Central memory CD8-positive, alpha-beta T cell (primary cell): Measurements from ENCODE around the gene IL17RB.
A peak's percentile ranks its signal among the peaks of the same experiment; 100 is the strongest.

Source experiments
- ATAC-seq: fragments of 150-1000 bp; cut with Tn5 transposase; replicated peaks from 2 replicates; pipeline ENCODE4 v1.10.0; 2022; ENCODE audit warnings: mild to moderate bottlenecking, moderate FRiP score, moderate number of reproducible peaks; ENCODE audit not compliant: poor library complexity, severe bottlenecking; ENCODE audit errors: extremely low read depth
- DNase-seq, 2 donors: peaks; one replicate each; pipeline ENCODE4 v3.0.0; 2021; ENCODE audit warnings: low spot score in 2 of 2
- H3K27ac Mint-ChIP-seq: one replicate; pipeline ENCODE4 v1.8.0; 2022; ENCODE audit warnings: low read depth, mild to moderate bottlenecking, moderate library complexity, mixed read lengths
- H3K27me3 Mint-ChIP-seq: one replicate; pipeline ENCODE4 v1.8.0; 2022; ENCODE audit warnings: mixed read lengths
- H3K36me3 Mint-ChIP-seq: one replicate; pipeline ENCODE4 v1.8.0; 2022; ENCODE audit warnings: mild to moderate bottlenecking, moderate library complexity, mixed read lengths; ENCODE audit not compliant: insufficient read depth
- H3K4me1 Mint-ChIP-seq: one replicate; pipeline ENCODE4 v1.8.0; 2022; ENCODE audit warnings: mixed read lengths
- H3K4me3 Mint-ChIP-seq: one replicate; pipeline ENCODE4 v1.8.0; 2022; ENCODE audit warnings: mild to moderate bottlenecking, moderate library complexity, mixed read lengths
- H3K9me3 Mint-ChIP-seq: one replicate; pipeline ENCODE4 v1.8.0; 2022; ENCODE audit warnings: mixed read lengths

IL17RB gene

DNA sequence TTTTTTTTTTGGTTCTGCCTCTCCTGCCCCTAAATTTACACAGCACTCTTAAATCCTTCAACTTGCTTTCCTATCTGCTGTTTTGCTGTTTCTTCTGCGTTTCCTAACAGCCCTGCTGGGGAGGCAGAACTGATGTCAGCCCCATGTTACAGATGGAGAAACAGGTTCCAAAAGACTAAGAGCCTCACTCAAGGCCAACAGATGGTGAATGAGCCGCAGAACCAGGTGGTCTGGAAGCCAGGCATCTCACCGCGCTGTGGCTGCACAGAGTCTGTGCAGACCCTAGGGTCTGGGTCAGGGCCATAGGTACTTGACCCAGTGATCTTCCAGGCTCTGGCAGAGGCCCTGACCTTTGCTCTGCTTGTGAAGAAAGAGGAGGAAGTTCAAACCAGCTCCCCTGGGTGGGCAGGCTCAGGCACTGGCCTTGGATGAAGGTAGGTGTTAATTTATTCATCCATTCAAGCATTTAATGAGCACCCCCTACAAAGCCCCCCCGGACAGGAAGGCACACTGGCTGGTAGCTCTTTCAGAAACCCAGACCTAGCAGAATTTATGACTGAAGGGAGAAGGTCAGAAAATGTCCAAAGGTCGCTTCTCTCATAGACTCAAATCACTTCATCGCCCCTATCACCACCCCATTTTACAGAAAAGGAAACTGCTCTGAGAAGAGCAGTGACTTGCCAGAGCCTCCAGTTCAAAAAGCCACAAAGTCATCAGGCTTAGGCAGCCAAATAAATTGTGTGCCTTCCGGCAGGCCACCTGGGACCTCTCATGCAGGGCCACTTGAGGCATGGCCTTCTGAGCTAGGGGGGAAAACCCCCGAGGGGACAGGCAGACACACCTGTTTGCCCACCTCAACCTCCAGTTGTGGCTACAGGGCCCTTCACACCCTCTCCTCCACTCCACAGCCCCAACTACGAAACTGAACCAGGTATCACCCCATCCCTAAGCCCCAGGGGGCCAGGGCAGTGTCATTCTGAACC is 2.9 kb upstream of the IL17RB start:
- Mint-ChIP-seq H3K4me3 (no peak overlapping the region), H3K9me3 (no peaks in the 10 kb centered on the region), H3K36me3 (peaks cover 2% of the 10 kb centered on the region), H3K27ac (no peak overlapping the region), H3K27me3 (peaks cover 49% of the 10 kb centered on the region), H3K4me1 (no peaks in the 10 kb centered on the region)
- no peak for DNase-seq
- no peak for ATAC-seq

DNA sequence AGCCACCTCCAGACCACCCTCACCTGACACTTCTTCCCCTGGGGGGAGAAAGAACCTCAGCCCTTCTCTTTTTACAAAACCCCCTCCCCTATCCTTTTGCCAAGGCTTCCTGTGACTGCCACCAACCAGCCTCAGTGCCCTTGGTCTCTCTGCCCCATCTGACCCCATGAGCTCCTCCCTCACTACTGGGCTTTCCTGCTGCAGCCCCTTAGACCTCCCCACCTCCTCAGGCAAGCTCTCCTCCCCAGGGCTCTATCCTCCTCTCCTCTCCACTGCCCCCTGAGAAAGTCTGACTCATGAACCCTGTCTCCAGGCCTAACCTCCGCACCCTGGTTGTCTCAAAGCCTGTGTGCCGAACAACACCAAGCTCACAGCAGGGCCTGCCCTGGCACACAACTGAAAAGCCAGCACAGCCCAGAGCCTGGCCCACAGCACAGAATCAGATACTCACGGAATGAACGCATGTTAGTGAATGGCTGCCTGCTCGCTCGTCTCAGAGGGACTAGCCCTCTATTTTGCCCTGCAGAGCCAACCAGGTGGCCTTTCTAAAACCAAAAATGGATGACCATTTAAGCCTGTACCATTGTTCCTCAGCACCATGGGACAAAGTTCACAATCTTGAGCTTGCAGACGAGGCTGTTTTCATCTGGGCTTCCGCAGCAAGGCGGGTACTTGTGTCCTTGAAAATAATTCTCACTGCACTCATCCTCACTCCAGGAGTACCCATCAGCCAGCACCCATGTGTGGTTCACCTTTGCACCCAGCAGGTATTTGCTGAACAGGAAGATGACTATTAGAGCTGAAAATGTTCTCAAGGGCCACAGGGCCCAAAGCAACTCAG is 1.9 kb upstream of the IL17RB start:
- no peaks in the 10 kb centered on the region for H3K9me3 Mint-ChIP-seq
- H3K27me3 Mint-ChIP-seq, result peaks cover 55% of the 10 kb centered on the region
- ATAC-seq (no peak), DNase-seq (no peak)
- H3K4me3 Mint-ChIP-seq, result peak overlapping the region; percentile 36
- H3K36me3 Mint-ChIP-seq, result peaks cover 2% of the 10 kb centered on the region
- H3K4me1 Mint-ChIP-seq, result no peaks in the 10 kb centered on the region
- H3K27ac Mint-ChIP-seq, result no peak overlapping the region

DNA sequence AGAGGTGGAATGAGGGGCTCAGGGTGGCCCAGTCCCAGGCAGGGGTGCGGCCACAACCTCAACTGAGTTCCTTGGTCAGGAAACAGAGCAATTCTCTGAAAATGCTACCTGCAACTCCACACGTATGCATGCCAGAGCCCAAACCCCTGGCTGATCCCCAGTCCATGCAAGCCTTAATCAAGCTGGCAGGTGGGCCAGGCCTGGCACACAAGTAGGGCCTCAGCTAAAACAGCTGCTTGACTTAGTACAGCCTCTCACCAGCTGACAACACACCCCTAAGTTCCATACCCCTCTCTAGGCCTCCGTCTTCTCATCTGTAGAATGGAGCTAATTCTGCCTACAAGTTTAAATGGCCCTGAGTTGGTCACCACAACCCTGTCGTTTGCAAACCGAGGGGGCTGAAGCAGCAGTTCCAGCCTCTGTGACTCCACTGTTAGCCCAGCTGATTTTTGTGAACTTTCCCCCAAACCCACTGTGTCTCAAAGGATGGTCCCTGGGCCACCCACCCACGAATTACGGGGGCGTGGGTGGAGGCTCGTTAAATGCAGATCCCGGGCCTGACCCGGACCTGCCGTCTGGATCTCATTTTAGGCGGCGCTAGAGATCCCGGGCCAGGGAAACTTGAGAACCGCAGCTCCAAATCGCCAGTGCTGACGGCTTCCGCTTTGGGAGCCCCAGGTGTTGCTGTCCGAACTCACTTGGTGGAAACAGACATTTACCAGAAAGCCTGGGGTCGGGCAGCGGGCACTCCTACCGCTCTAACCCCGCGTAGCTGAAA is 1.1 kb upstream of the IL17RB start:
- Mint-ChIP-seq H3K9me3 (no peaks in the 10 kb centered on the region), H3K27me3 (peaks cover 56% of the 10 kb centered on the region), H3K27ac (no peak overlapping the region), H3K4me3 (peak overlapping the region; percentile 36), H3K4me1 (no peaks in the 10 kb centered on the region), H3K36me3 (peaks cover 2% of the 10 kb centered on the region)
- ATAC-seq (no peak), DNase-seq (no peak)

DNA sequence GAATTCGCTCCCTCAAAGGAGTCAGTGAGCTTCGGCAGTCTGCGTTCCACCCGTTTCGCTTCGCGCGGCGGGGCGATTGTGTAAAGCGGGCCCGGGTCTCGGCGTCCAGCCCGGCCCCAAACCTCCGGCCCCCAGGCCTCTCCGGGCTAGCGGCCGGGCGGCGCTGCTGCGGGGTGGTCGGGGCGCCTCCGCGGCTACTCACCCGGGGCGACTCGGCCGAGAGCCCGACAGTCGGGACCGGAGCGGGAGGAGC is 561 bp upstream of the IL17RB start:
- Mint-ChIP-seq H3K4me1 (no peaks in the 10 kb centered on the region), H3K9me3 (no peaks in the 10 kb centered on the region), H3K27ac (no peak overlapping the region), H3K27me3 (peaks cover 56% of the 10 kb centered on the region), H3K4me3 (peak overlapping the region; percentile 36), H3K36me3 (peaks cover 2% of the 10 kb centered on the region)
- DNase-seq (no peak), ATAC-seq (no peak)

DNA sequence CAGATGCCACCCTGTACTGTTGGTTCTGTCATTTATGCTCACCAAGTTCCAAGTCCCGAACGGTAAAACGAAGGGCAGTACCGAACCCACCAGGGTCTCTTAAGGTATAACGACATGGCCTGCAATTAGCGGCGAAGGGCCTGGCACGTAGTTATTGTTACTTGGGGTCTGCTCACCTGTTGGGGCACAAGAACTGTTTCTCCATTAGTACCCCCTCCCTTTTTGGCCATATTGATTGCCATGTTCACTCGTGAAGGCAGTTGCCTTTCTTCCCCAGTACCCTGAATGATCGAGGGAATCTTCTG is 435 bp downstream of the IL17RB start:
- no peak overlapping the region for H3K27ac Mint-ChIP-seq
- no peak for ATAC-seq

DNA sequence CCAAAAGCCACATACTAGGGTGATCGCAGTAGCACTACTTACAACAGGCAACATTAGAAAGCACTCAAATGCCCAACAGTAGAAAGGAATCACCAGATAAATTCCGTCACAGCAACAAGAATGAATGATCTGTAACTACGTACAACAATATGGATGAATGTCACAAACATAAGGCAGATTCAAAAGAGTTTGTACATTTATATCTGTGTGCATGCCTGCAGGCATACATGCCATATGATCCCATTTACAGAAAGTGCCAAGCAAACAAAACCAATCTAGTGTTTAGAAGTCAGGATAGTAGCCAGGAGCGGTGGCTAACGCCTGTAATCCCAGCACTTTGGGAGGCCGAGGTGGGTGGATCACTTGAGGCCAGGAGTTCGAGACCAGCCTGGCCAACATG is 3.5 kb downstream of the IL17RB start:
- ATAC-seq, result no peak
- peaks cover 38% of the 10 kb centered on the region for H3K27me3 Mint-ChIP-seq
- H3K36me3 Mint-ChIP-seq, result no peaks in the 10 kb centered on the region
- H3K4me1 Mint-ChIP-seq, result no peaks in the 10 kb centered on the region
- no peak overlapping the region for H3K4me3 Mint-ChIP-seq
- no peaks in the 10 kb centered on the region for H3K9me3 Mint-ChIP-seq
- DNase-seq, result no peak
- H3K27ac Mint-ChIP-seq, result no peak overlapping the region

More for the DNA sequence above, 435 bp downstream of the IL17RB start:
- DNase-seq, result no peak
- Mint-ChIP-seq H3K36me3 (peaks cover 2% of the 10 kb centered on the region), H3K4me3 (peak overlapping the region; percentile 53), H3K9me3 (no peaks in the 10 kb centered on the region), H3K27me3 (peaks cover 56% of the 10 kb centered on the region), H3K4me1 (no peaks in the 10 kb centered on the region)

DNA sequence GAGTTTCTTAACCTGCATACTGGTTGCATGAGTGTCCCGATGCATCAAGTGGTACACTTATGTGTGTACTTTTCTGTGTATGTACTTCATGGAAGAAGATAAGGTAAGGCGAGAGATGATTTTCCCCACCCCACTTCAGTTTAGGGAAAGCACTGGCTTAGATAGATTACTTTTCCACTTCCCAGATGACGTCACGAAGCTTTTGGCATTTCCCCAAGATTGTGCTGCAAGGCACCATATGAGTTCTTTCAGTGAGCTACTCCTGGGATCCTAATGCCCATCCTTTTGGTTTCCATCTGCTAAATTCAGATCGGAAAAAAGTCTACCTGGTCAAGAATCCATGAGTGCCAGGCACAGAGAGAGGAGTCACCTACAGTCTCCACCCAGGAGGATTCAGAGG is 4.5 kb downstream of the IL17RB start:
- Mint-ChIP-seq H3K36me3 (no peaks in the 10 kb centered on the region), H3K27ac (no peak overlapping the region), H3K9me3 (no peaks in the 10 kb centered on the region), H3K27me3 (peaks cover 30% of the 10 kb centered on the region), H3K4me3 (no peak overlapping the region), H3K4me1 (no peaks in the 10 kb centered on the region)
- ATAC-seq (no peak), DNase-seq (no peak)

DNA sequence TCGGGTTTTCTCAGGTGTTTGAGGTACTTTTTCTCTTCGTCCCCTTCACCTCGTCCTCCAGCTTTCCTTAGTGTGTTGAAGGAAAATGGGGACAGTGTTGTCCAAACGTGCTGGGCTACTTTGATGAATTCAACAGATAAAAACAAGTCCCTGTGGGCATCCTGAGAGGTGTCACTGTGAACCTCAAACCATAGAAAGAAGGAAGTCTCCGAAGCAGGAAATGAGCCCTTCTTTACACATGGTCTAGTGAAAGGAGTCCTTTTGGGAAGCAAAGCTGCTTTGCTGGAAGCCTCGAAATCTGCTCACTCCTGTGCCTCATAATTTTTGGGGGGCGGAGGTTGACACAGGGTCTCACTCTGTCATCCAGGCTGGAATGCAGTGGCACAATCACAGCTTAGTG is 10.6 kb downstream of the IL17RB start:
- no peak overlapping the region for H3K27ac Mint-ChIP-seq

DNA sequence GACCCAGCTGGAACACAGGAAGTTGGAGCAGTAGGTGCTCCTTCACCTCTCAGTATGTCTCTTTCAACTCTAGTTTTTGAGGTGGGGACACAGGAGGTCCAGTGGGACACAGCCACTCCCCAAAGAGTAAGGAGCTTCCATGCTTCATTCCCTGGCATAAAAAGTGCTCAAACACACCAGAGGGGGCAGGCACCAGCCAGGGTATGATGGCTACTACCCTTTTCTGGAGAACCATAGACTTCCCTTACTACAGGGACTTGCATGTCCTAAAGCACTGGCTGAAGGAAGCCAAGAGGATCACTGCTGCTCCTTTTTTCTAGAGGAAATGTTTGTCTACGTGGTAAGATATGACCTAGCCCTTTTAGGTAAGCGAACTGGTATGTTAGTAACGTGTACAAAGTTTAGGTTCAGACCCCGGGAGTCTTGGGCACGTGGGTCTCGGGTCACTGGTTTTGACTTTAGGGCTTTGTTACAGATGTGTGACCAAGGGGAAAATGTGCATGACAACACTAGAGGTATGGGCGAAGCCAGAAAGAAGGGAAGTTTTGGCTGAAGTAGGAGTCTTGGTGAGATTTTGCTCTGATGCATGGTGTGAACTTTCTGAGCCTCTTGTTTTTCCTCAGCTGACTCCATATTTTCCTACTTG is 11.9 kb downstream of the IL17RB start:
- H3K27ac Mint-ChIP-seq, result no peak overlapping the region
- ATAC-seq, result no peak

More for the DNA sequence above, 10.6 kb downstream of the IL17RB start:
- H3K27me3 Mint-ChIP-seq, result no peaks in the 10 kb centered on the region
- no peaks in the 10 kb centered on the region for H3K9me3 Mint-ChIP-seq
- H3K36me3 Mint-ChIP-seq, result peaks cover 8% of the 10 kb centered on the region
- no peak overlapping the region for H3K4me3 Mint-ChIP-seq
- DNase-seq, result no peak
- no peaks in the 10 kb centered on the region for H3K4me1 Mint-ChIP-seq
- no peak for ATAC-seq

DNA sequence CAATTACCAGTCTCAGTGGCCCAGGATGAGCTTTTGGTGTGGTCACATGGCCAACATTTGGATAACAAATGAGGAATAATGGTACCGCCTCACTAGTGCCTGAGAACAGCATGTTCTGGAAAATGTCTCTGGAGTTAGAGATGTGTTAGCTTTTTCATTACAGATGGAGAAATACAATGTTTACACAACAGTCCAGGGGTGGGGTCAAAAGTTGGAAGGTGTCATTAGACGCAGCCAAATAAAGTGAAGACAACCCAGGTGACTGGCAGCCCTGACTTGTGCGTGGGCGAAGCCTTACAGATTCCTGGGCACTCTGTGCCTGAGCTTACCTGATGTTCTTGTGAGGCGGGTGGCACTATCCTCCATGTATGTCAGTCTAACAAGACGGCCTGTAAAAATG is 12.8 kb downstream of the IL17RB start:
- H3K4me3 Mint-ChIP-seq, result no peak overlapping the region
- no peaks in the 10 kb centered on the region for H3K4me1 Mint-ChIP-seq
- H3K27me3 Mint-ChIP-seq, result no peaks in the 10 kb centered on the region
- DNase-seq (no peak), ATAC-seq (no peak)
- H3K36me3 Mint-ChIP-seq, result peaks cover 8% of the 10 kb centered on the region
- no peak overlapping the region for H3K27ac Mint-ChIP-seq
- no peaks in the 10 kb centered on the region for H3K9me3 Mint-ChIP-seq

More for the DNA sequence above, 11.9 kb downstream of the IL17RB start:
- Mint-ChIP-seq H3K4me1 (no peaks in the 10 kb centered on the region), H3K36me3 (peaks cover 8% of the 10 kb centered on the region), H3K4me3 (no peak overlapping the region), H3K9me3 (no peaks in the 10 kb centered on the region), H3K27me3 (no peaks in the 10 kb centered on the region)
- no peak for DNase-seq

DNA sequence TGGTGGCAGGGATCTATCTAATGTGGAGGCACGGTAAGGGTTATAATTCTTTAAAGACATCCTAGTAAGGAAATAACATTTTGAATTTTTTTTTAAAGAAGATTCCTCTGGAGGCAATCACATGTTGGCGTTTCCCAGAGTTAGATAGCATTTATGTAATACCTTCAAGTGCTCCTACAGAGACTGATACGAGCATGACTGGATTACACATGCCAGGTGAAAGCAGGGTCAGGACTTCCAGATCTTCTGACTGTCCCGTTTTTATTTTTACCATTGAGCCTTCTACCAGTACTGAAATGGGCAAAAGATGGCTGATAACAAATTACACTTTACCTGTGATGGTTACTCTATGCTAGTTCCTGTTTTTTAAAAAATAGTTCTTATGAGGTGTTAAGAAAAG is 13.8 kb downstream of the IL17RB start:
- H3K36me3 Mint-ChIP-seq, result peaks cover 14% of the 10 kb centered on the region
- H3K4me3 Mint-ChIP-seq, result no peak overlapping the region

DNA sequence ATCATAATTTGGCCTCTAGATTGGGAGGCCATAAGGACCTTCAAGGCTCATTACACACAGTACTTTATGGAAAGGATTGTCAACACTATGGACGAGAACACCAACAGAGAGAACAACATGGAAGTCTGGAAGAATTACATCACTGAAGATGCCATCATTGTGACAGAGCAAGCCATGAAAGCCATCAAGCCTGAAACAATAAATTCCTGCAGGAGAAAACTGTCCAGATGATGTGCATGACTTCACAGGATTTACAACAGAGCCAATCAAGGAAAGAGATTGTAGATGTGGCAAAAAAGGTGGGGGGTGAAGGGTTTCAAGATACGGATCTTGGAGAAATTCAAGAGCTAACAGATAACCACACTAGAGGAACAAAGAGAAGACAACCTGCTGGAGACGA is 15.9 kb downstream of the IL17RB start:
- H3K36me3 Mint-ChIP-seq, result peaks cover 20% of the 10 kb centered on the region
- ATAC-seq (no peak), DNase-seq (no peak)
- H3K27ac Mint-ChIP-seq, result no peak overlapping the region
- H3K27me3 Mint-ChIP-seq, result no peaks in the 10 kb centered on the region
- H3K9me3 Mint-ChIP-seq, result no peaks in the 10 kb centered on the region
- H3K4me3 Mint-ChIP-seq, result no peak overlapping the region
- no peaks in the 10 kb centered on the region for H3K4me1 Mint-ChIP-seq

More for the DNA sequence above, 13.8 kb downstream of the IL17RB start:
- DNase-seq, result no peak
- Mint-ChIP-seq H3K9me3 (no peaks in the 10 kb centered on the region), H3K27me3 (no peaks in the 10 kb centered on the region), H3K27ac (no peak overlapping the region), H3K4me1 (no peaks in the 10 kb centered on the region)
- ATAC-seq, result no peak
